Measurements from ENCODE around the gene TMOD1. TPM values are rescaled to one million over a fixed set of nuclear protein-coding genes. Genes with fewer than 3 reads are reported as not detected.

The TMOD1 gene
- total and polyA plus RNA-seq, 2 of the 13 experiments (the other 11 are each of a cell fraction or from before 2014, with no cell fraction given), result 0.04 to 0.07 TPM

DNA sequence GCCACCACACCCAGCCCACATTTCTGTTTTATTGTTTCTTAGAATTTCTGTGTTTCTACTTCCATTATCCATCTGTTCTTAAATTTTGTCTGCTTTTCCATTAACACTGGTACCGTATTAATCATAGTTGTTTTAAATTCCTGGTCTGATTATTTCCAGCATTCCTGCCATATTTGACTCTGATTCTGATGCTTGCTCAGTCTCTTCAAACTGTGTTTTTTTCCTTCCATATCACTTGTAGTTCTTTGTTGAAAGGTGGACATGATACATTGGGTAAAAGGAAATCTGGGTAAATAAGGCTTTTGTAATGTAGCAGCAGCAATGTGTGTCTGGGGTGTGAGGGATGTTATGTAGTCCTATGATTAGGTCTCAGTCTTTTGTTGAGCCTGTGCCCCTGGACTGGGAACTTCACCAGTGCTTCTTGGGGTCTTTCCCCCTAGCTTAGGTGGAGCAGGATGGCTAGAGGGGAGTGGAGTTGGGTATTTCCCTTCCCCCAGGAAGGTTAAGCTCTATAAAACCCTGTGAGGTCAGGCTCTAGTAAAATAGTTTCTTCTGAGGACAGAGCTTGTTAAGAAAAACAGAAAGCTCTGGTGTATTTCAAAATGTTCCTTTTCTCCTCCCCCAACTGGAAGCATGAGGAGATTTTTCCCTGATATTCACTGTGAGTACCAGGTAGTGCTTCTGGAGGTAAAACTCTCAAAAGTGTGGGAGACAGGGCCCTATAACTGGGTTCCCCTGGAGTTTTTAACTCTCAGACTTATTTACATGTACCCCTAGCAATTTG, 10.1 kb upstream of the TMOD1 start:
- H3K79me2 ChIP-seq (ENCODE audit: insufficient read depth, low read length), result no peaks in the 10 kb centered on the region
- H3K36me3 ChIP-seq (replicated peaks in 1 of 2; ENCODE audit: control insufficient read depth in 1 of 2, insufficient read depth in 2 of 2, low read length in 2 of 2), result peaks cover 3 to 13% of the 10 kb centered on the region in 2 experiments; a peak in 2 of 5 replicates
- H3K4me1 ChIP-seq (ENCODE audit: insufficient read depth, low read length), result no peaks in the 10 kb centered on the region
- BruUV-seq (replicated peaks), result no TSS peak
- H3K27ac ChIP-seq (ENCODE audit: extremely low read length, insufficient read depth, low read length), result no peak overlapping the region
- in situ Hi-C loops (cut with HindIII; ENCODE audit: extremely low pct_ligation_motif_present, low pct_unique_long_range_greater_than_20kb), result no loop called here
- no peaks in the 10 kb centered on the region for H4K20me1 ChIP-seq (ENCODE audit: insufficient read depth, low read length)
- CTCF ChIA-PET (ENCODE audit: low intra/inter-chr PET ratio, low total read pairs), result no interaction called here
- TF ChIP-seq AGO1 (IDR thresholded peaks at IDR 0.05; ENCODE audit: low read depth, low read length, poor library complexity, severe bottlenecking) (no peak), FLYWCH1 (CRISPR knock-in tag; IDR thresholded peaks at IDR 0.05) (no peak), ZNF614 (CRISPR knock-in tag; IDR thresholded peaks at IDR 0.05; ENCODE audit: borderline replicate concordance) (no peak), TGIF2 (CRISPR knock-in tag; IDR thresholded peaks at IDR 0.05) (no peak), ZNF317 (CRISPR knock-in tag; IDR thresholded peaks at IDR 0.05) (no peak), NFATC3 (CRISPR knock-in tag; IDR thresholded peaks at IDR 0.05) (no peak), ZSCAN31 (CRISPR knock-in tag; IDR thresholded peaks at IDR 0.05; ENCODE audit: low read depth) (no peak), RXRA (CRISPR knock-in tag; IDR thresholded peaks at IDR 0.05) (no peak), NR1H2 (CRISPR knock-in tag; IDR thresholded peaks at IDR 0.05; ENCODE audit: borderline replicate concordance, low read depth) (no peak), ZMYM2 (CRISPR knock-in tag; IDR thresholded peaks at IDR 0.05) (no peak), ZNF282 (IDR thresholded peaks at IDR 0.05; ENCODE audit: partially characterized antibody) (no peak), ZNF33A (CRISPR knock-in tag; IDR thresholded peaks at IDR 0.05; ENCODE audit: borderline replicate concordance) (no peak)
- TF ChIP-seq, protein P1, sequence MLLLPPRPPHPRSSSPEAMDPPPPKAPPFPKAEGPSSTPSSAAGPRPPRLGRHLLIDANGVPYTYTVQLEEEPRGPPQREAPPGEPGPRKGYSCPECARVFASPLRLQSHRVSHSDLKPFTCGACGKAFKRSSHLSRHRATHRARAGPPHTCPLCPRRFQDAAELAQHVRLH (CRISPR knock-in tag; IDR thresholded peaks at IDR 0.05; ENCODE audit: borderline replicate concordance, low read depth), result no peak
- TF ChIP-seq, protein P2, sequence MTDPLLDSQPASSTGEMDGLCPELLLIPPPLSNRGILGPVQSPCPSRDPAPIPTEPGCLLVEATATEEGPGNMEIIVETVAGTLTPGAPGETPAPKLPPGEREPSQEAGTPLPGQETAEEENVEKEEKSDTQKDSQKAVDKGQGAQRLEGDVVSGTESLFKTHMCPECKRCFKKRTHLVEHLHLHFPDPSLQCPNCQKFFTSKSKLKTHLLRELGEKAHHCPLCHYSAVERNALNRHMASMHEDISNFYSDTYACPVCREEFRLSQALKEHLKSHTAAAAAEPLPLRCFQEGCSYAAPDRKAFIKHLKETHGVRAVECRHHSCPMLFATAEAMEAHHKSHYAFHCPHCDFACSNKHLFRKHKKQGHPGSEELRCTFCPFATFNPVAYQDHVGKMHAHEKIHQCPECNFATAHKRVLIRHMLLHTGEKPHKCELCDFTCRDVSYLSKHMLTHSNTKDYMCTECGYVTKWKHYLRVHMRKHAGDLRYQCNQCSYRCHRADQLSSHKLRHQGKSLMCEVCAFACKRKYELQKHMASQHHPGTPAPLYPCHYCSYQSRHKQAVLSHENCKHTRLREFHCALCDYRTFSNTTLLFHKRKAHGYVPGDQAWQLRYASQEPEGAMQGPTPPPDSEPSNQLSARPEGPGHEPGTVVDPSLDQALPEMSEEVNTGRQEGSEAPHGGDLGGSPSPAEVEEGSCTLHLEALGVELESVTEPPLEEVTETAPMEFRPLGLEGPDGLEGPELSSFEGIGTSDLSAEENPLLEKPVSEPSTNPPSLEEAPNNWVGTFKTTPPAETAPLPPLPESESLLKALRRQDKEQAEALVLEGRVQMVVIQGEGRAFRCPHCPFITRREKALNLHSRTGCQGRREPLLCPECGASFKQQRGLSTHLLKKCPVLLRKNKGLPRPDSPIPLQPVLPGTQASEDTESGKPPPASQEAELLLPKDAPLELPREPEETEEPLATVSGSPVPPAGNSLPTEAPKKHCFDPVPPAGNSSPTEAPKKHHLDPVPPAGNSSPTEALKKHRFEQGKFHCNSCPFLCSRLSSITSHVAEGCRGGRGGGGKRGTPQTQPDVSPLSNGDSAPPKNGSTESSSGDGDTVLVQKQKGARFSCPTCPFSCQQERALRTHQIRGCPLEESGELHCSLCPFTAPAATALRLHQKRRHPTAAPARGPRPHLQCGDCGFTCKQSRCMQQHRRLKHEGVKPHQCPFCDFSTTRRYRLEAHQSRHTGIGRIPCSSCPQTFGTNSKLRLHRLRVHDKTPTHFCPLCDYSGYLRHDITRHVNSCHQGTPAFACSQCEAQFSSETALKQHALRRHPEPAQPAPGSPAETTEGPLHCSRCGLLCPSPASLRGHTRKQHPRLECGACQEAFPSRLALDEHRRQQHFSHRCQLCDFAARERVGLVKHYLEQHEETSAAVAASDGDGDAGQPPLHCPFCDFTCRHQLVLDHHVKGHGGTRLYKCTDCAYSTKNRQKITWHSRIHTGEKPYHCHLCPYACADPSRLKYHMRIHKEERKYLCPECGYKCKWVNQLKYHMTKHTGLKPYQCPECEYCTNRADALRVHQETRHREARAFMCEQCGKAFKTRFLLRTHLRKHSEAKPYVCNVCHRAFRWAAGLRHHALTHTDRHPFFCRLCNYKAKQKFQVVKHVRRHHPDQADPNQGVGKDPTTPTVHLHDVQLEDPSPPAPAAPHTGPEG (CRISPR knock-in tag; IDR thresholded peaks at IDR 0.05), result no peak
- TF ChIP-seq, protein P3, sequence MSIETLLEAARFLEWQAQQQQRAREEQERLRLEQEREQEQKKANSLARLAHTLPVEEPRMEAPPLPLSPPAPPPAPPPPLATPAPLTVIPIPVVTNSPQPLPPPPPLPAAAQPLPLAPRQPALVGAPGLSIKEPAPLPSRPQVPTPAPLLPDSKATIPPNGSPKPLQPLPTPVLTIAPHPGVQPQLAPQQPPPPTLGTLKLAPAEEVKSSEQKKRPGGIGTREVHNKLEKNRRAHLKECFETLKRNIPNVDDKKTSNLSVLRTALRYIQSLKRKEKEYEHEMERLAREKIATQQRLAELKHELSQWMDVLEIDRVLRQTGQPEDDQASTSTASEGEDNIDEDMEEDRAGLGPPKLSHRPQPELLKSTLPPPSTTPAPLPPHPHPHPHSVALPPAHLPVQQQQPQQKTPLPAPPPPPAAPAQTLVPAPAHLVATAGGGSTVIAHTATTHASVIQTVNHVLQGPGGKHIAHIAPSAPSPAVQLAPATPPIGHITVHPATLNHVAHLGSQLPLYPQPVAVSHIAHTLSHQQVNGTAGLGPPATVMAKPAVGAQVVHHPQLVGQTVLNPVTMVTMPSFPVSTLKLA (IDR thresholded peaks at IDR 0.05), result no peak
- TF ChIP-seq, protein P4, sequence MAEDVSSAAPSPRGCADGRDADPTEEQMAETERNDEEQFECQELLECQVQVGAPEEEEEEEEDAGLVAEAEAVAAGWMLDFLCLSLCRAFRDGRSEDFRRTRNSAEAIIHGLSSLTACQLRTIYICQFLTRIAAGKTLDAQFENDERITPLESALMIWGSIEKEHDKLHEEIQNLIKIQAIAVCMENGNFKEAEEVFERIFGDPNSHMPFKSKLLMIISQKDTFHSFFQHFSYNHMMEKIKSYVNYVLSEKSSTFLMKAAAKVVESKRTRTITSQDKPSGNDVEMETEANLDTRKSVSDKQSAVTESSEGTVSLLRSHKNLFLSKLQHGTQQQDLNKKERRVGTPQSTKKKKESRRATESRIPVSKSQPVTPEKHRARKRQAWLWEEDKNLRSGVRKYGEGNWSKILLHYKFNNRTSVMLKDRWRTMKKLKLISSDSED (CRISPR knock-in tag; IDR thresholded peaks at IDR 0.05), result no peak
- intact Hi-C loops (cut with micrococcal nuclease; ENCODE audit: unreplicated experiment), result no loop called here
- no peak for FAIRE-seq
- no peak for DNase-seq (ENCODE audit: low spot score)
- no peak overlapping the region for H3K4me3 ChIP-seq (replicated peaks in 1 of 3; ENCODE audit: insufficient read depth in 1 of 3, low read depth in 2 of 3, low read length in 3 of 3)
- no peaks in the 10 kb centered on the region for H3K27me3 ChIP-seq (ENCODE audit: control insufficient read depth in 1 of 2, insufficient read depth in 2 of 2, low read length in 2 of 2)
- H3K9ac ChIP-seq (ENCODE audit: insufficient read depth, low read depth, low read length), result no peak overlapping the region
- no peaks in the 10 kb centered on the region for H3K9me3 ChIP-seq (ENCODE audit: low read length)
- no peak overlapping the region for H2AFZ ChIP-seq (ENCODE audit: low read length)
- 98% methylated on average over 1 of the region's 1 CpG for WGBS (ENCODE audit: low lambda C conversion rate)
- H3K4me2 ChIP-seq (ENCODE audit: low read depth, low read length), result no peak overlapping the region
- POLR2A ChIA-PET, result no interaction called here
- no peak for ATAC-seq
